Urinary bladder (tissue), 4 donors: ENCODE results near the gene ATXN7L1. TPM values are rescaled to one million over a fixed set of nuclear protein-coding genes. Genes with fewer than 3 reads are reported as not detected.

ENCODE experiments used
- DNase-seq: peaks from one replicate; pipeline ENCODE4 v3.0.0-alpha.2; 2015; ENCODE audit errors: extremely low spot score
- H3K27ac ChIP-seq: one replicate; pipeline ENCODE4 v1.5.1; 2013; ENCODE audit warnings: low read depth, mild to moderate bottlenecking, moderate library complexity
- H3K36me3 ChIP-seq: one replicate; pipeline ENCODE4 v1.6.1; 2013; ENCODE audit warnings: mild to moderate bottlenecking, moderate library complexity; ENCODE audit not compliant: insufficient read depth
- H3K4me1 ChIP-seq: one replicate; pipeline ENCODE4 v1.6.1; 2013; ENCODE audit warnings: mild to moderate bottlenecking, moderate library complexity; ENCODE audit not compliant: insufficient read depth
- H3K4me3 ChIP-seq: one replicate; pipeline ENCODE4 v1.5.1; 2013; ENCODE audit warnings: low read depth, low read length
- WGBS: extraction: QIAGEN DNeasy Blood & Tissue Kit; methylation state at CpG from one replicate; pipeline ENCODE4 v1.1.7; 2013; 5-methylcytosine and 5-hydroxymethylcytosine counted together
- polyA plus RNA-seq: library from polyadenylated mRNA; stranded (reverse); fragments of 200-250 nt; gene quantifications from one replicate; pipeline ENCODE4 v1.2.3, GENCODE V29; 2013
- total RNA-seq: library from RNA; depleted of rRNA; stranded (reverse); fragments of >200 nt; gene quantifications from one replicate; pipeline ENCODE4 v1.2.3, GENCODE V29; 2014
- donor health status: healthy with polysubstance abuse.
- donor health status: healthy.

Gene ATXN7L1
- total and polyA plus RNA-seq, 2 donors, result 7.1 to 19.3 TPM

GRCh38 chr7:105644937-105645336, 231.5 kb downstream of the ATXN7L1 start:
- WGBS, result 94% methylated on average over 3 of the region's 3 CpGs
- Histone ChIP-seq H3K4me3 (no peak overlapping the region), H3K36me3 (no peaks in the 10 kb centered on the region), H3K4me1 (no peaks in the 10 kb centered on the region), H3K27ac (no peak overlapping the region)
- DNase-seq, result no peak

- Histone ChIP-seq H3K36me3 (no peaks in the 10 kb centered on the region), H3K4me1 (no peaks in the 10 kb centered on the region), H3K4me3 (no peak overlapping the region), H3K27ac (no peak overlapping the region)
- 73% methylated on average over 1 of the region's 1 CpG for WGBS
- DNase-seq, result no peak
These were observed 232.5 kb downstream of the ATXN7L1 start for GRCh38 chr7:105643851-105644250.

- Histone ChIP-seq H3K27ac (no peak overlapping the region), H3K4me1 (no peaks in the 10 kb centered on the region), H3K4me3 (no peak overlapping the region), H3K36me3 (no peaks in the 10 kb centered on the region)
- 55% methylated on average over 15 of the region's 15 CpGs for WGBS
- no peak for DNase-seq
These were observed 233.0 kb downstream of the ATXN7L1 start for GRCh38 chr7:105643384-105643783.

- DNase-seq, result no peak
- Histone ChIP-seq H3K4me1 (no peaks in the 10 kb centered on the region), H3K36me3 (no peaks in the 10 kb centered on the region), H3K4me3 (no peak overlapping the region), H3K27ac (no peak overlapping the region)
- WGBS, result 93% methylated on average over 7 of the region's 7 CpGs
These were observed 234.1 kb downstream of the ATXN7L1 start for GRCh38 chr7:105642264-105642663.

GRCh38 chr7:105640956-105641810, 235.2 kb downstream of the ATXN7L1 start:
- H3K4me3 ChIP-seq, result no peak overlapping the region
- no peak overlapping the region for H3K27ac ChIP-seq
- WGBS, result 90% methylated on average over 16 of the region's 16 CpGs
- no peaks in the 10 kb centered on the region for H3K36me3 ChIP-seq
- no peaks in the 10 kb centered on the region for H3K4me1 ChIP-seq
- DNase-seq, result no peak

- H3K27ac ChIP-seq, result no peak overlapping the region
- no peak overlapping the region for H3K4me3 ChIP-seq
- no peaks in the 10 kb centered on the region for H3K36me3 ChIP-seq
- 83% methylated on average over 19 of the region's 19 CpGs for WGBS
- H3K4me1 ChIP-seq, result no peaks in the 10 kb centered on the region
- DNase-seq, result no peak
These were observed 236.5 kb downstream of the ATXN7L1 start for GRCh38 chr7:105639667-105640493.

- H3K27ac ChIP-seq, result no peak overlapping the region
- H3K4me3 ChIP-seq, result no peak overlapping the region
- peak; percentile 33 for DNase-seq
- peaks cover 1% of the 10 kb centered on the region for H3K36me3 ChIP-seq
- 64% methylated on average over 24 of the region's 24 CpGs for WGBS
- H3K4me1 ChIP-seq, result no peaks in the 10 kb centered on the region
These were observed 237.4 kb downstream of the ATXN7L1 start for GRCh38 chr7:105638902-105639495.

- Histone ChIP-seq H3K4me1 (no peaks in the 10 kb centered on the region), H3K27ac (no peak overlapping the region), H3K36me3 (peaks cover 1% of the 10 kb centered on the region), H3K4me3 (no peak overlapping the region)
- WGBS, result 84% methylated on average over 8 of the region's 8 CpGs
- DNase-seq, result no peak
These were observed 238.1 kb downstream of the ATXN7L1 start for GRCh38 chr7:105638334-105638733.

GRCh38 chr7:105637755-105638154, 238.6 kb downstream of the ATXN7L1 start:
- Histone ChIP-seq H3K27ac (no peak overlapping the region), H3K36me3 (peaks cover 1% of the 10 kb centered on the region), H3K4me3 (no peak overlapping the region), H3K4me1 (no peaks in the 10 kb centered on the region)
- no peak for DNase-seq
- 86% methylated on average over 8 of the region's 8 CpGs for WGBS

- peaks cover 1% of the 10 kb centered on the region for H3K36me3 ChIP-seq
- WGBS, result 88% methylated on average over 8 of the region's 8 CpGs
- no peak for DNase-seq
- H3K4me1 ChIP-seq, result no peaks in the 10 kb centered on the region
- no peak overlapping the region for H3K27ac ChIP-seq
- H3K4me3 ChIP-seq, result no peak overlapping the region
These were observed 239.4 kb downstream of the ATXN7L1 start for GRCh38 chr7:105636982-105637381.

GRCh38 chr7:105635197-105635596, 241.2 kb downstream of the ATXN7L1 start:
- 84% methylated on average over 6 of the region's 6 CpGs for WGBS

GRCh38 chr7:105625986-105626385, 250.4 kb downstream of the ATXN7L1 start:
- no peaks in the 10 kb centered on the region for H3K4me1 ChIP-seq
- DNase-seq, result no peak
- no peak overlapping the region for H3K4me3 ChIP-seq
- WGBS, result 95% methylated on average over 2 of the region's 2 CpGs
- peaks cover 2% of the 10 kb centered on the region for H3K36me3 ChIP-seq
- no peak overlapping the region for H3K27ac ChIP-seq

More at GRCh38 chr7:105635197-105635596, 241.2 kb downstream of the ATXN7L1 start:
- Histone ChIP-seq H3K27ac (no peak overlapping the region), H3K36me3 (peaks cover 3% of the 10 kb centered on the region), H3K4me1 (no peaks in the 10 kb centered on the region), H3K4me3 (no peak overlapping the region)
- DNase-seq, result no peak

- 96% methylated on average over 15 of the region's 15 CpGs for WGBS
- Histone ChIP-seq H3K27ac (no peak overlapping the region), H3K36me3 (peaks cover 2% of the 10 kb centered on the region), H3K4me3 (no peak overlapping the region), H3K4me1 (no peaks in the 10 kb centered on the region)
- no peak for DNase-seq
These were observed 252.5 kb downstream of the ATXN7L1 start for GRCh38 chr7:105623906-105624305.
